HT-29 (cell line): ENCODE results near the gene KLHL24. TPM values are rescaled to one million over a fixed set of nuclear protein-coding genes. Genes with fewer than 3 reads are reported as not detected.
"Not testable (repeated sequence)": the region's sequence is repeated elsewhere in the genome, so short reads cannot be mapped to it uniquely, and the experiment has no call there.

Experiments used
- DNase-seq: peaks from one replicate; pipeline ENCODE4 v3.0.0-alpha.2; 2015; ENCODE audit warnings: low spot score
- total RNA-seq: library from RNA; depleted of rRNA; stranded (reverse); fragments of >200 nt; shearing (Covaris generic); gene quantifications from 2 replicates; pipeline ENCODE4 v1.2.3, GENCODE V29; 2014; rRNA removed

Gene KLHL24, protein sequence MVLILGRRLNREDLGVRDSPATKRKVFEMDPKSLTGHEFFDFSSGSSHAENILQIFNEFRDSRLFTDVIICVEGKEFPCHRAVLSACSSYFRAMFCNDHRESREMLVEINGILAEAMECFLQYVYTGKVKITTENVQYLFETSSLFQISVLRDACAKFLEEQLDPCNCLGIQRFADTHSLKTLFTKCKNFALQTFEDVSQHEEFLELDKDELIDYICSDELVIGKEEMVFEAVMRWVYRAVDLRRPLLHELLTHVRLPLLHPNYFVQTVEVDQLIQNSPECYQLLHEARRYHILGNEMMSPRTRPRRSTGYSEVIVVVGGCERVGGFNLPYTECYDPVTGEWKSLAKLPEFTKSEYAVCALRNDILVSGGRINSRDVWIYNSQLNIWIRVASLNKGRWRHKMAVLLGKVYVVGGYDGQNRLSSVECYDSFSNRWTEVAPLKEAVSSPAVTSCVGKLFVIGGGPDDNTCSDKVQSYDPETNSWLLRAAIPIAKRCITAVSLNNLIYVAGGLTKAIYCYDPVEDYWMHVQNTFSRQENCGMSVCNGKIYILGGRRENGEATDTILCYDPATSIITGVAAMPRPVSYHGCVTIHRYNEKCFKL
- total RNA-seq: 10.6 and 18.7 TPM in 2 replicates

- peak; percentile 91 for DNase-seq
These were observed at the start of gene KLHL24 for GRCh38 chr3:183635431-183636220. KLHL24 (plus strand) TSS chr3:183635623; CDS start chr3:183650357, 14,734 bp downstream.

- no peak for DNase-seq
These were observed 48.9 kb upstream of the KLHL24 start for GRCh38 chr3:183586477-183586876.

DNA sequence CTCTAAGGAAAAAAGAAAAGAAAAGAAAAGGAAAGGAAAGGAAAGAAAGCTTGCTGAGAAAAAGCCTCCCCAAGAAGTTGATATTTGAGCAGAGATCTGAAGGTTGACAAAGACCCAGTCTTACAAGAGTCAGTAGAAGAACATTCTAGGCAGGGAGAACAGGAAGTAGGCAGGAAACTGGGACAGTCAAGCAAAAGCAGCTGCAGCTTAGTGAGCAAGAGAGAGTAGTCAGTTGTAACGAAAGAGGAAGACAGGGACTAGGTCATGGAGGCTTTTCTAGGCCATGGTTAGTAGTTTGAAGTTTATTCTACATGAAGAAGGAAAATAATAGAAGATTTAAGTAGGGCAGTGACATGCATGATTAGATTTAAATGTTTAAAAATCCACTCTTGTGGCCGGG, 48.1 kb upstream of the KLHL24 start:
- no peak for DNase-seq

DNA sequence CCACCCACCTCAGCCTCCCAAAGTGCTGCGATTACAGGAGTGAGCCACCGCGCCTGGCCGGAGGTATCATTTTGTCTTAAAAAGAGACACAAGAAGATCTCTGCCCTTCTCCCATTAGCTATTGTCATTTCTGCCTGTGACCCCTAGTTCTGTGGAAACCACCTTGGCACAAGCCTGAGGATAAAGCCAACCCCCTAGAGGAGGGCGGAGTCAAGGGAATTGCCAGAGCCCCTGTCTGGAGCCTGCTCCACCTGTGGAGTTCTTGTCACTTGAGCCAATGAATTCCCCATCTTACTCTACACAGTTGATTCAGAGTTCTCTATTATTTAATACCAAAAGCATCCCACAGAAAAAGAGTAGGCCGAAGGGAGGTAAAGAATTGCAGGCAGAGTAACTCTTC, 45.0 kb upstream of the KLHL24 start:
- DNase-seq: no peak

- DNase-seq: peak; percentile 7
These were observed 43.4 kb upstream of the KLHL24 start for GRCh38 chr3:183591881-183592521.

- DNase-seq: no peak
These were observed 42.6 kb upstream of the KLHL24 start for GRCh38 chr3:183592821-183593220.

DNA sequence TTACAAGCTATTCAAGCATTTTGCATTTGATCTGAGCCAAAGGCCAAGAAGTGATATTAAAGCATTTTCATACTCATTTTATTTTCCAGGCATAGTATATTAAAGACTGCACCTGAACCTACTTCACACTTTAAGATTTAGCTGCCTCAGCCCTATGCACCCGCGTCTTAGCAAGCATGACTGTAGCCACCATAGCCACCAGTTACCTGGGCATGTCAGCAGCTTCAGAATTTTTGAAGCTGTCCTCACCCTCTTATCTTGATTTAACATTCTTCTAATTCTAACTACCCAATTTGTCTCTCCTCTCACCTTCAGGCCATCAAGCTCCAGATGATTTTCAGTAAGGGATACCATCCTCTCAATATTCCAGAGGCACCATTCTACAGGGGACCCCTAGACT, 40.8 kb upstream of the KLHL24 start:
- no peak for DNase-seq

- no peak for DNase-seq
These were observed 37.5 kb upstream of the KLHL24 start for GRCh38 chr3:183597959-183598358.

- not testable (repeated sequence) for DNase-seq
These were observed 24.1 kb upstream of the KLHL24 start for GRCh38 chr3:183611326-183611725.

- DNase-seq: no peak
These were observed 21.8 kb upstream of the KLHL24 start for GRCh38 chr3:183613366-183614285.

- no peak for DNase-seq
These were observed 16.9 kb upstream of the KLHL24 start for GRCh38 chr3:183618542-183618941.

- DNase-seq: no peak
These were observed 16.4 kb upstream of the KLHL24 start for GRCh38 chr3:183619010-183619409.

- DNase-seq: no peak
These were observed 15.7 kb upstream of the KLHL24 start for GRCh38 chr3:183619624-183620251.

DNA sequence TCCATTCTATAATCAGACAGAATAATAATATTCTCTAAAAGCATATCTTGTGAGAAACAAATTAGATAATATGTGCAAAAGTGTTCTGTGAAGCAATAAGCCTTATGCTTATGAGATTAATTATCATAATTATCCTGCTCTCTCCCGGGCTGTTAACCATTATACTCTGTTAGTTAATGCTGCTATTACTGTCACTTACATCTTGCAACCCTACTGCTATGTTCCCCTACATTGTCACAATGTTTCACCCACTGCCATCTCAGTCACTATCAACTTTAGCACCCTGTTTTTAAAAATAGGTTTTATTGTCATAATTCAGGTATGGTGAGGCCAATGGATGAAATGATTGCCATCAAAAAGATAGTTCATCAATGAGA, 15.2 kb upstream of the KLHL24 start:
- DNase-seq: no peak

GRCh38 chr3:183622473-183622872, 12.9 kb upstream of the KLHL24 start:
- DNase-seq: not testable (repeated sequence)

DNA sequence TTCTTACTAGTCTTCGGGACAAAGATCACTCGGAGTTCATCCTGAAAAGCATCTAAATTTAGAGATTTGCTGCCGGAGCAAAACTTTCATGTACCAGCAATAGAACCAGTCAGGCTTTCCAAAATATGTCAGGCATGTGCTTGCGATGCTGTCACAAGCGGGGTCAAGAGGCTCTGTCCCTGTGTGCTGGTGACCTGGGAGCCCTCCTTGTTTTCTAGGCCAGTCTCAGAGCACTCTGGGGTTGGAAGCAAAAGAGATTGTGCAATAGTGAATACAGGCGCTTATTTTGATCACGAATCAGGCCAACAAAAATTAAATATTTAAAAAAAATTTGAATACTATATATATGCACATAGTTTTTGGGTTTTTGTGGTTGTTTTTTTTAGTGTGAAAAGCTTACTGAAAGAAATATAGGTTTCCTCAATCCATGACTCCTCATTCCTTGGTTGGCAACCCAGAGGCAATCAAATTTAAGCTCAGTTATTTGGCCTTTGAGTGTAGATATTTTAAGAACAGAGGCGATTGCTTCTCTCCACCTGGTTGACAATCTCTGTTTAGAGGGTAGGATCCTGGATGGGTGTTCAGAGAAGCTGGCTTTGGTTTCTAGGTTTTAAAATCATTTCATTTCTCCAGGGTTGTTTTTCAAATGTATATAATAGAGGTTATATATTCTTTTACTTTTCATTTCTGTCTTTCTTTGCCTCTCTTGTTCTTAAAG, 8.4 kb upstream of the KLHL24 start:
- DNase-seq: no peak

DNA sequence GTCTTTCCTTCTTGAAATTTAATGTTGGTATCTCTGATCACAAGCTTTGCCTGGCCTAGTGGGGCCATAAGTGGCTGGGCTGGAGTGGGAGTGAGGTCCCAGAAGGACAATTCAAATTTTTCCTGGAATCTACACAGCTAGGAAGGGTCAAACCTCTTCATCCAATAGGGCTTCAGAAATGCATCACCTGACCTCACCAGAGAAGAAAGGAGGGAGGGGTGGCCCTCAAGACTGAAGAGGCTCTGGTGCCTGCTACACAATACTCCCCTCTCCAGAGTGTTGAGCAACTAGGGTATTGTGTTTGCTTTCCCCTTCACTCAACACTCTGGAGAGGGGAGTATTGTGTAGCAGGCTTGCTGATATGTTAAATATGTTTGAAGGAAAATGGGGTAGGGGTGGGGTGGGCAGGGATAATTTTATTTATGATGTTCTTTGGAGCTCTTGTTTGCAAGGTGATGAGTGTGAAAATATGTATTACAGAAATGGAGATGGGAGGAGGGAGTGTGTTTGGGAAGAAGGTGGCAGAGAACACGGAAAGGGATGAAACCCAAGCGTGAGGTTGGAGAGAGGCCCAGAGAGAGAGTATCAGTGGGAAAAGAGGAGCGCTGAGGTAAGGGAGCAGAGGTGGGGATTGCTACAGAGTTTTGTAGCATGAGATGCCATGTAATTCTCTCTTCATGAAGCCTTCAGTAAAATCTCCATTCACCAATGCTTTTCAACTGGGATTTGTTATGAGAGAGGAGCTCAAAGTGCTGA, 5.7 kb upstream of the KLHL24 start:
- no peak for DNase-seq

DNA sequence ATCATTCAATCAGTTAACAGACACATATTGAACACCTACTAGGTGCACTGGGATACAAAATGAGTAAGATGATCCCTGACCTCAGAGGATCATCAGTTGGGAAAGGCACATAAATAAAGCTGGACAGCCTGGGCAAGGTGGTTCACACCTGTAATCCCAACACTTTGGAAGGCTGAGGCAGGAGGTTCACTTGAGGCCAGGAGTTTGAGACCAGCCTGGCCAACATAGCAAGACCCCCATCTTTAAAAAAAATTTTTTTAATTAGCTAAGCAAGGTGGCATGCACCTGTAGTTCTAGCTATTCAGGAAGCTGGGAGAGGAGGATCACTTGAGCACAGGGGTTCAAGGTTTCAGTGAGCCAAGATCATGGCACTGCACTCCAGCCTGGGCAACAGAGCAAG, 3.7 kb upstream of the KLHL24 start:
- no peak for DNase-seq

GRCh38 chr3:183632725-183633124, 2.7 kb upstream of the KLHL24 start:
- peak; percentile 15 for DNase-seq
